Pancreas (tissue), 10 donors: ENCODE results near the gene CLIP4. TPM values are rescaled to one million over a fixed set of nuclear protein-coding genes. Genes with fewer than 3 reads are reported as not detected.

Source experiments
- ATAC-seq, 4 donors: fragments of 200-7000 bp; cut with Tn5 transposase; one replicate each; pipeline versions ENCODE4 v1.8.0 to v1.9.1; 2020; ENCODE audit warnings: mild to moderate bottlenecking in 4 of 4, moderate library complexity in 4 of 4
- DNase-seq, 6 donors: peaks; one replicate each; pipeline ENCODE4 v3.0.0-alpha.2; 2020
- FAIRE-seq: peaks from 2 replicates; lab custom pipeline; 2012; peaks lifted over from hg19 to GRCh38; lab: Jason Lieb, UNC
- H3K27ac ChIP-seq, 4 donors: fragments of 200-600 bp; sonication (generic); 1 replicate in 3 of 4; 2 replicates in 1 of 4; pipeline versions ENCODE4 v1.5.0 to v1.8.0; 2020
- H3K27me3 ChIP-seq, 4 donors: fragments of 200-600 bp; one replicate each; pipeline ENCODE4 v1.8.0; 2021
- H3K36me3 ChIP-seq, 3 donors: fragments of 200-600 bp; sonication (generic) in 1 of 3; one replicate each; pipeline versions ENCODE4 v1.5.0 to v1.8.0; 2020 to 2021
- H3K4me1 ChIP-seq, 3 donors: fragments of 200-600 bp; one replicate each; pipeline ENCODE4 v1.8.0; 2021
- H3K4me3 ChIP-seq, 4 donors: fragments of 200-600 bp; sonication (generic) in 2 of 4; one replicate each; pipeline versions ENCODE4 v1.5.0 to v1.8.0; 2020 to 2021
- H3K9me3 ChIP-seq, 4 donors: fragments of 200-600 bp; one replicate each; pipeline ENCODE4 v1.8.0; 2021
- WGBS, 2 donors: extraction: QIAGEN DNeasy Blood & Tissue Kit; methylation state at CpG; one replicate each; pipeline ENCODE4 v1.1.7; 2013; 5-methylcytosine and 5-hydroxymethylcytosine counted together
- intact Hi-C, 3 donors: fragments of 100-400 bp; cut with DNase I; formaldehyde crosslinking; loops; one replicate each; pipeline versions ENCODE4 v1.11.1 to v1.14.2; 2022
- polyA plus RNA-seq, 2 donors: library from polyadenylated mRNA; stranded (reverse); fragments of 200-250 nt; gene quantifications; one replicate each; pipeline ENCODE4 v1.2.3, GENCODE V29; 2013
- total RNA-seq, 6 donors: library from RNA; stranded (reverse); fragmentation: NEBNext Ultra II Directional in 4 of 6; extraction: Animal tissue kit (Norgen Biotek cat#: 25700) in 4 of 6; gene quantifications; one replicate each; pipeline versions ENCODE4 v1.2.1 to v1.2.4, GENCODE V29; 2021 to 2023
- TF ChIP-seq, protein P1 (sequence below), 4 donors: fragments of 200-600 bp; sonication (generic) in 3 of 4; IDR thresholded peaks; one replicate each; pipeline versions ENCODE4 v1.5.0 to v1.8.0; 2021; ENCODE audit warnings: antibody characterized with exemption in 4 of 4
- donor health status: healthy with polysubstance abuse.
- donor health status: DM: no; HTN: no; CAD: no; lungs with moderate emphysema.
- donor health status: DM: no; HTN: no; CAD: no.
- donor health status: control.
- donor health status: control.
- donor health status: Bipolar disorder and iron deficiency.
- donor health status: DM: yes; HTN: yes; CAD: no.
- donor health status: DM: no; HTN: no; CAD: no.
- donor health status: DM: no; HTN: no; CAD: no.
- donor health status: DM: yes; HTN: yes; CAD: no.

CLIP4 gene
- total and polyA plus RNA-seq, 8 donors: 4.5 to 18.3 (median 7.0) TPM

DNA sequence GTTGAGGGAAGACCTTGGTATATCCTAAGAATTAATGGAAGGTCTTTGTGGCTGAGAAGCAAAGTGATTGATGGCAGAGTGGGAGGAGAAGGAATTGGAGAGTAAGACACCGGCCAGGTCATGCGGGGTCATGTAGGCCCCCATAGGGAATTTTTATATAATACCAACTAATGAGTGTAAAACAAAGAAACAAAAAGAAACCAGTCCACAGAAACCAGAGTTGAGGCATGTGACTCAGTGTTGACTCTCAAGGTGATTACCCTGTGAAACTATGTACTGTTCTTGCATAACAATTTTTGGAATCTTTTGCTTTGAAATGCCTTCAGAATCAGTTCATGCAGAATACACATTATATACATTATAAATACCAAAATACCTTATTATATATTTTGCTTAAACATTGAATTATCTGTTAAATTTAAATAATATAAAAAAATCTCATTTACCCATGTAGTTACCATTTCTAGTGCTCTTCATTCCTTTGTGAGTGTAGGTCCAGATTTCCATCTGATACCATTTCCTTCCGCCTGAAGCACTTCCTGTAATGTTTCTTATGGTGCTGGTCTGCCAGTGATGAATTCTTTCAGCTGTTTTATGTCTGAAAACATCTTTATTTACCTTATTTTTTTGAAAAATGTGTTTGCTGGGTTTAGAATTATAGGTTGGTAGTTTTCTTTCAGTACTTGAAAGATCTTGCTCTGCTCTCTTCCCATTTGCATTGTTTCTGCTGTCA, 8.6 kb downstream of the CLIP4 start:
- no peaks in the 10 kb centered on the region for H3K9me3 ChIP-seq
- H3K4me1 ChIP-seq: no peaks in the 10 kb centered on the region
- intact Hi-C loops: no loop called here
- DNase-seq (no peak), ATAC-seq (peak in 1 of 4 donors; percentile 57), FAIRE-seq (no peak)
- TF ChIP-seq, protein P1, sequence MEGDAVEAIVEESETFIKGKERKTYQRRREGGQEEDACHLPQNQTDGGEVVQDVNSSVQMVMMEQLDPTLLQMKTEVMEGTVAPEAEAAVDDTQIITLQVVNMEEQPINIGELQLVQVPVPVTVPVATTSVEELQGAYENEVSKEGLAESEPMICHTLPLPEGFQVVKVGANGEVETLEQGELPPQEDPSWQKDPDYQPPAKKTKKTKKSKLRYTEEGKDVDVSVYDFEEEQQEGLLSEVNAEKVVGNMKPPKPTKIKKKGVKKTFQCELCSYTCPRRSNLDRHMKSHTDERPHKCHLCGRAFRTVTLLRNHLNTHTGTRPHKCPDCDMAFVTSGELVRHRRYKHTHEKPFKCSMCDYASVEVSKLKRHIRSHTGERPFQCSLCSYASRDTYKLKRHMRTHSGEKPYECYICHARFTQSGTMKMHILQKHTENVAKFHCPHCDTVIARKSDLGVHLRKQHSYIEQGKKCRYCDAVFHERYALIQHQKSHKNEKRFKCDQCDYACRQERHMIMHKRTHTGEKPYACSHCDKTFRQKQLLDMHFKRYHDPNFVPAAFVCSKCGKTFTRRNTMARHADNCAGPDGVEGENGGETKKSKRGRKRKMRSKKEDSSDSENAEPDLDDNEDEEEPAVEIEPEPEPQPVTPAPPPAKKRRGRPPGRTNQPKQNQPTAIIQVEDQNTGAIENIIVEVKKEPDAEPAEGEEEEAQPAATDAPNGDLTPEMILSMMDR (IDR thresholded peaks at IDR 0.05): no peak
- no peak overlapping the region for H3K4me3 ChIP-seq
- H3K27me3 ChIP-seq: no peaks in the 10 kb centered on the region
- H3K27ac ChIP-seq: no peak overlapping the region
- WGBS, 2 donors: 94 to 96% methylated on average over 3 of the region's 3 CpGs
- H3K36me3 ChIP-seq: no peaks in the 10 kb centered on the region

DNA sequence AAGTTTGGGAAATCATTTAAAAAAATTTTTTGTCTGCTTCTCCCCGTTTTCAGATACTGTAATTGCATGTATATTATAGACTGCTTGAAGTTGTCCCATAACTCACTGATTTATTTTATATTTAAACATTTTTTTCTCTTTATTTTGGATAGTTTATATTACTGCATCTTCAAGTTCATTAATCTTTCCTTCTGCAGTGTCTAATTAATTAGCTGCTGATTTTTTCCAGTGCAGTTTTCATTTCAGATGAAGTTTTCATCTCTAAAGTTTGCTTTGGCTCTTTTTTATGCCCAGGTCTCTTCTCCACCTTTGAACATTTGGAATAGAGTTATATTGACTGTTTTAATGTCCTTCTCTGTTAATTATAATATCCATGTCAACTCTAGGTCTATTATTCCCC, 9.3 kb downstream of the CLIP4 start:
- no peak for DNase-seq
- Histone ChIP-seq H3K4me1 (no peaks in the 10 kb centered on the region), H3K27ac (no peak overlapping the region), H3K9me3 (no peaks in the 10 kb centered on the region), H3K27me3 (no peaks in the 10 kb centered on the region), H3K36me3 (no peaks in the 10 kb centered on the region), H3K4me3 (no peak overlapping the region)
- TF ChIP-seq, protein P1 (IDR thresholded peaks at IDR 0.05): no peak
- 85 to 96% methylated on average over 1 of the region's 1 CpG for WGBS, 2 donors
- intact Hi-C loops: no loop called here
- no peak for FAIRE-seq
- no peak for ATAC-seq

DNA sequence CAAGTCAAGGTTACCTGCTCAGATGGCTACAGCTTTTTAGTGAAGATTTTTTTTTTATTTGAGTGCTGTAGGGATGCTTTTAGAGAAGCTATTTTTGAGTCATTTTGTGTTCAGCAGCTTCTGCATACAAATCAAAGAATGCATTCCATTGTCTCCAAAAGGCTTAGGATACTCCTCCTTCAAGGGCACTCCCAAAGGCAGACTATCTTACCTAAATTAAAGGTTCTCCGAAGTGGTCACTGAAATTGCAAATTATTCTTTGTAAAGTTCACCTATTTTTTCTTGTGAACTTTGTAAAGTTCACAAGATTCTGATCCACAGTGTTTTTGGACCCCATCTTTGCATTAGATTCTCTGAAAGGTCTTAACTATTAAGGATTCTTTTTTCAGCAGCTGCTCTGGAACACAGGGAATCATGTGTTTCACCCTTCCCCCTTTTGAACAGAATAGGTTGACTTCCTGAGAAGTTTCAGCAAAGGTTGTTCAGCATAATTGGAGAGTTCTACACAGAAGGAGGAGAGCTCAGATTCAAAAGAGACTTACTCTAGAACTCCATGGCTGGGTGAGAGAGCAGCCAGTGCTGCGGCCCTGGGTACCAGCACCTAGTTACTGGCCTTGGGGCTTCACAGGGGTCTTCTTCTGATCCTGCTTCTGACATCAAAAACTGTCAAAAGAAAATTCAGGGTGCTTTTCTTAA, 14.5 kb downstream of the CLIP4 start:
- no peak overlapping the region for H3K4me3 ChIP-seq
- intact Hi-C loops: loop anchor here in 1 of 3 donors (10.0 kb wide), 1 partner anchor 185 kb away; no protein-coding TSS in a partner anchor
- peaks cover 0 to 6% (median 0%) of the 10 kb centered on the region in 3 donors for H3K4me1 ChIP-seq
- TF ChIP-seq, protein P1 (IDR thresholded peaks at IDR 0.05): no peak
- H3K9me3 ChIP-seq: no peaks in the 10 kb centered on the region
- H3K27ac ChIP-seq: no peak overlapping the region
- FAIRE-seq (no peak), DNase-seq (no peak), ATAC-seq (peak in 2 of 4 donors; percentile 21 to 63)
- H3K27me3 ChIP-seq: no peaks in the 10 kb centered on the region
- no peaks in the 10 kb centered on the region for H3K36me3 ChIP-seq
- WGBS, 2 donors: 44 to 65% methylated on average over 2 of the region's 2 CpGs

DNA sequence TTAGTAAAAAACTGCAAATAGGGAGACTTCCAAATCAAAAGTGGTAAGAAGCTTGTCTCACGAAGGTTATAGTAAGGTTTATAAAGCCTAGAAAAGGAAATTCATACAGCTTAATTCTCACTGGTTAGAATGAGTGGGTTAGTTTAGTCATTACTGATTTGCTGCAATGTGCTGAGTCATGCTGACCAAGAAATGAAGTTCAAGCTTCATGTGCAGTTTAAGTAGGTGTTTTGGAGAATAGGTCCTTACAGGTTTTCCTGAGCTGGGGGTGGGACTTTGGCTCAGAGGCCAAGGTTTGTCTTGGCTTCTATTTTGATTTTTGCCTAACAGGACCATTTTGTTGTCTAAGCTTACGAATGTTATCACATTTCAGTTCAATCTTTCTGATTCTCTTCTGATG, 15.1 kb downstream of the CLIP4 start:
- WGBS, 2 donors: 43 to 59% methylated on average over 2 of the region's 2 CpGs
- Histone ChIP-seq H3K27me3 (no peaks in the 10 kb centered on the region), H3K4me3 (no peak overlapping the region), H3K4me1 (peaks cover 0 to 6% (median 0%) of the 10 kb centered on the region in 3 donors), H3K9me3 (no peaks in the 10 kb centered on the region), H3K27ac (no peak overlapping the region), H3K36me3 (no peaks in the 10 kb centered on the region)
- intact Hi-C loops: loop anchor here in 1 of 3 donors (10.0 kb wide), 1 partner anchor 185 kb away; no protein-coding TSS in a partner anchor
- FAIRE-seq: no peak
- DNase-seq: peak in 1 of 6 donors; percentile 19
- peak; percentile 64 to 93 (median 82) for ATAC-seq
- TF ChIP-seq, protein P1 (IDR thresholded peaks at IDR 0.05): no peak
